MM.1S (cell line): ENCODE data around the gene JPH4.

Source experiments
- DNase-seq: peaks from one replicate; pipeline ENCODE4 v3.0.0-alpha.2; 2015
- H2AFZ ChIP-seq: fragments of 300-600 bp; sonication (generic); 2 replicates; pipeline ENCODE4 v1.6.0; 2016; ENCODE audit warnings: antibody characterized with exemption, low read length
- H3F3A ChIP-seq: fragments of 300-600 bp; sonication (generic); 2 replicates; pipeline ENCODE4 v1.6.1; 2016; ENCODE audit warnings: mild to moderate bottlenecking, antibody characterized with exemption, low read length, moderate library complexity, mixed read lengths; ENCODE audit not compliant: insufficient read depth
- H3K27ac ChIP-seq: fragments of 300-600 bp; sonication (generic); 2 replicates; pipeline ENCODE4 v1.5.1; 2016; ENCODE audit warnings: mild to moderate bottlenecking, low read length
- H3K27me3 ChIP-seq: fragments of 300-600 bp; sonication (generic); replicated peaks from 2 replicates; pipeline ENCODE4 v1.6.0; 2016; ENCODE audit warnings: low read length; ENCODE audit not compliant: insufficient read depth
- H3K36me3 ChIP-seq: fragments of 300-600 bp; sonication (generic); replicated peaks from 2 replicates; pipeline ENCODE4 v1.6.1; 2016; ENCODE audit warnings: mild to moderate bottlenecking, low read length, mixed read lengths; ENCODE audit not compliant: insufficient read depth
- H3K4me1 ChIP-seq: fragments of 300-600 bp; sonication (generic); 2 replicates; pipeline ENCODE4 v1.6.1; 2016; ENCODE audit warnings: low read length, mixed read lengths
- H3K4me2 ChIP-seq: fragments of 300-600 bp; sonication (generic); 2 replicates; pipeline ENCODE4 v1.6.0; 2016; ENCODE audit warnings: low read depth, low read length
- H3K4me3 ChIP-seq: fragments of 300-600 bp; sonication (generic); 2 replicates; pipeline ENCODE4 v1.5.1; 2016; ENCODE audit warnings: low read length, mixed read lengths
- H3K79me2 ChIP-seq: fragments of 300-600 bp; sonication (generic); 2 replicates; pipeline ENCODE4 v1.6.1; 2016; ENCODE audit warnings: mixed run types, low read length, mixed read lengths
- H3K9ac ChIP-seq: fragments of 300-600 bp; sonication (generic); 2 replicates; pipeline ENCODE4 v1.6.1; 2016; ENCODE audit warnings: low read length, mixed read lengths
- H3K9me2 ChIP-seq: fragments of 300-600 bp; sonication (generic); replicated peaks from 2 replicates; pipeline ENCODE4 v1.6.1; 2016; ENCODE audit warnings: mild to moderate bottlenecking, low read length, mixed read lengths; ENCODE audit not compliant: insufficient read depth
- H3K9me3 ChIP-seq: fragments of 300-600 bp; sonication (generic); replicated peaks from 2 replicates; pipeline ENCODE4 v1.6.1; 2016; ENCODE audit warnings: mild to moderate bottlenecking, low read length, mixed read lengths; ENCODE audit not compliant: insufficient read depth
- H4K20me1 ChIP-seq: fragments of 300-600 bp; sonication (generic); 2 replicates; pipeline ENCODE4 v1.6.1; 2016; ENCODE audit warnings: mild to moderate bottlenecking, low read length, moderate library complexity, mixed read lengths; ENCODE audit not compliant: insufficient read depth
- CTCF ChIP-seq: fragments of 300-600 bp; sonication (generic); IDR thresholded peaks from 2 replicates; pipeline ENCODE4 v1.5.1; 2016; ENCODE audit warnings: antibody characterized with exemption, low read length, mixed read lengths
- EZH2 ChIP-seq: fragments of 300-600 bp; sonication (generic); optimal IDR thresholded peaks from 2 replicates; pipeline ENCODE3; 2017; ENCODE audit warnings: low read depth, mild to moderate bottlenecking, antibody characterized with exemption, low read length, mixed read lengths
- EZH2phosphoT487 ChIP-seq: fragments of 300-600 bp; sonication (generic); IDR thresholded peaks from 2 replicates; pipeline ENCODE4 v1.6.1; 2018; ENCODE audit warnings: antibody characterized with exemption, low read length

The JPH4 gene

GRCh38 chr14:23520899-23521533 lies 57.6 kb downstream of the JPH4 start:
- Histone ChIP-seq H3K4me3 (no peak overlapping the region), H3F3A (no peaks in the 10 kb centered on the region), H3K36me3 (no peaks in the 10 kb centered on the region), H3K9ac (no peak overlapping the region), H3K27ac (no peak overlapping the region), H3K79me2 (no peaks in the 10 kb centered on the region), H4K20me1 (no peaks in the 10 kb centered on the region), H3K4me2 (no peak overlapping the region), H3K9me3 (no peaks in the 10 kb centered on the region), H2AFZ (no peak overlapping the region), H3K9me2 (no peaks in the 10 kb centered on the region), H3K4me1 (no peaks in the 10 kb centered on the region), H3K27me3 (no peaks in the 10 kb centered on the region)
- TF ChIP-seq CTCF (no peak), EZH2 (no peak), EZH2phosphoT487 (no peak)
- DNase-seq, result no peak

GRCh38 chr14:23518709-23519108 lies 59.9 kb downstream of the JPH4 start:
- no peak overlapping the region for H3K27ac ChIP-seq
- H4K20me1 ChIP-seq, result no peaks in the 10 kb centered on the region
- H3K9ac ChIP-seq, result no peak overlapping the region
- TF ChIP-seq CTCF, result no peak
- no peaks in the 10 kb centered on the region for H3K79me2 ChIP-seq
- no peaks in the 10 kb centered on the region for H3K36me3 ChIP-seq
- H3K4me3 ChIP-seq, result no peak overlapping the region
- no peaks in the 10 kb centered on the region for H3K9me3 ChIP-seq
- no peak for DNase-seq
- H3K4me1 ChIP-seq, result no peaks in the 10 kb centered on the region
- H3K9me2 ChIP-seq, result no peaks in the 10 kb centered on the region
- H3F3A ChIP-seq, result no peaks in the 10 kb centered on the region
- no peak overlapping the region for H2AFZ ChIP-seq
- H3K4me2 ChIP-seq, result no peak overlapping the region
- H3K27me3 ChIP-seq, result no peaks in the 10 kb centered on the region
